Activated CD4-positive, alpha-beta T cell treated with anti-CD3 and anti-CD28 coated beads for 48 hours (primary cell): Measurements from ENCODE around the gene PITX3.
"Not testable (repeated sequence)": the region's sequence is repeated elsewhere in the genome, so short reads cannot be mapped to it uniquely, and the experiment has no call there.

Experiments used
- DNase-seq: peaks from one replicate; pipeline ENCODE4 v3.0.0-alpha.2; 2020

PITX3 gene

DNA sequence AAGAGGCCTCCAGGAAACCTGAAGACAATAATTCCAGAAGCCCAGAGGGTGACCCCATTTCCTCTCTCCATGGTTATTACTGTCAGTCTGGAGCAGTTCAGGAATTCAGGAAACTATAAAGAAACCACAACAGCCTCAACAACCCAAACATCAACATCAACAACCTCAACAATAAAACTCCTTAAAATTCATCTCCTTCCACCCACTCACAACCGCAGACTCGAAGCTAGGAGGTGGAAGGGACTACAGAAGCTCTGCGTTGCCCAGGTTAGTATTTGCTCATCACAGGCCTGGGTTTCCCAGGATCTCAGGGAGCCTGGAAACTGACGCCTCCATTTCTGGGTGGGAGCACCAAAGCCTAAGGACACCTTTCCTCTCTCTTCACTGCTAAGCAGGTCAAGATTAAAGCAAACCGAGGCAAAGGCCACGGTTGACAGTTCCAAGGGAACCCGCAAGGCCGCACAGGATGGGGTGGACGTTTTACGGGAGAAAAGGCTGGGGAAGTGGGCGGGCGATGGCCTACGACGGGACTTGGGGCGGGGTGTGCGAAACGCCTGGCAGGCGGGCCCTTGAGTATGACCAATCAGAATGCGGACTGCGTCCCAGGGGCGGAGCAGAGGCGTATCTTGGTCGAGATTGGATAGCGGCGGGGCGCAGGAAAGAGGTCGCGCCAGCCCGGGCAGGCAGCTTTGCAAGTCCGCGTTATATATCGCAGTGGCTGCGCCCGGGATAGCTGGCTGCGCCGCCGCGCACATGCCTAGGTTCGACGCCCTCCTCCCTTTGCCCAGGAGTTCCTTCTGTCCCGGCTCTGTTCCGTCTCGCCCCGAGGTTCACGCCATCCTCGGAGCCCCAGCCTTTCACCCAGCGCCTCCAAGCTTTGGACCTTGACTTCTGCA, 15.4 kb downstream of the PITX3 start, which contains the start of gene ELOVL3:
TSS of gene ELOVL3 (plus strand) at position 654 of the 896 bp plus-strand sequence. CDS start 250 bp downstream, outside the sequence.
- peak; percentile 92 for DNase-seq

DNA sequence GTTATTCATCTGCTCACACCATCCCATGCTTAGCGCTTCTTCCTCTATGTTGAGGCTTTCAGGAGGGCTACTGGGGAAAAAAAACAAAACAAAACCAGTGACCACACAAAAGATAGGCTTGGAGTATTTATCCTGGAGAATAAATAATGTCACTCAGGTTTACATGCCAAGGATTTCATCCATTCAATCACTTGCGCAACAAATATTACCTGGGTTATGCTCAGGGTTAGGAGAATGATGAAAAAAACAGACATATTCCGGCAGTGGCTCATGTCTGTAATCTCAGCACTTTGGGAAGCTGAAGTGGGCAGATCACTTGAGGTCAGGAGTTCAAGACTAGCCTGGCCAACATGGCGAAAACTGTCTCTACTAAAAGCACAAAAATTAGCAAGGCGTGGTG, 18.5 kb downstream of the PITX3 start:
- DNase-seq = no peak

DNA sequence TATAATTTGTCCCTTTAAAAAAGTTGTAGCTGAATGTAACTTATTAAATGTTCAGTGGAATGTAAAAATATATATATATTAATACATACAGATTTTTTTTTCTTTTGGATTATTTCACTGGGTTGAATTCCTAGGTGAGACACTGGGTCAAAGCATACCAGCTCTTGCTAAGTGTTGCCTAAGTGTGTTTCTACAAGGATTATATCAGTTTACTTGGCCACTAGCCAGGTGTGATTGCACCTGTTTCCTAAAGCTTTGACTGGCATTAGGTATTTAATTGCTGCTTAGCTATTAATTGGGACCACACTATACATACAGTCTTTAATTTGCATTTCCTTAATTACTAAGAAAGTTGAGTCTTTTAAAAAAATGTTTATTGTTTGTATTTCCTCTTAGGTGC, 20.7 kb downstream of the PITX3 start:
- no peak for DNase-seq

DNA sequence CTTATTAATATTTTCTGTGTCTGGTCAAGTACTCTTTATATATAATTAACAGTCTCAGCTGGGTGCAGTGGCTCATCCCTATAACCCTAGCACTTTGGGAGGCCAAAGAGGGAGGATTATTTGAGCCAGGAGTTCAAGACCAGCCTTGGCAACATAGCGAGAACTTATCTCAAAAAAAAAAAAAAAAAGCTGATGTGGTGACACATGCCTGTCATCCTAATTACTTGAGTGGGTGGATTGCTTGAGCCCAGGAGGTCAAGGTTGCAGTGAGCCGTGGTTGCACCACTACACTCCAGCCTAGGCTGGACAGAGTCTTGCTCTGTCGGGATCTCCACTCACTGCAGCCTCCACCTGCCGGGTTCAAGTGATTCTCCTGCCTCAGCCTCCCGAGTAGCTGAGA, 21.9 kb downstream of the PITX3 start:
- no peak for DNase-seq

DNA sequence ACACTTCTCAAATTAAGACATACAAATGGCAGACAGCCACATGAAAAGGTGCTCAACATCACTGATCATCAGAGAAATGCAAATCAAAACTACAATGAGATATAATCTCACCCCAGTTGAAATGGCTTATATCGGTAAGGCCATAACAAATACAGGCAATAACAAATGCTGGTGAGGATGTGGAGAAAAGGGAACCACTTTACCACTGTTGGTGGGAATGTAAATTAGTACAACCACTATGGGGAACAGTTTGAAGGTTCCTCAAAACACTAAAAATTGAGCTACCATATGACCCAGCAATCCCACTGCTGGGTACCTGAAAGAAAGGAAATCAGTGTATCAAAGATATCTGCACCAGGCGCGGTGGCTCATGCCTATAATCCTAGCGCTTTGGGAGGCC, 27.7 kb downstream of the PITX3 start:
- DNase-seq = not testable (repeated sequence)

DNA sequence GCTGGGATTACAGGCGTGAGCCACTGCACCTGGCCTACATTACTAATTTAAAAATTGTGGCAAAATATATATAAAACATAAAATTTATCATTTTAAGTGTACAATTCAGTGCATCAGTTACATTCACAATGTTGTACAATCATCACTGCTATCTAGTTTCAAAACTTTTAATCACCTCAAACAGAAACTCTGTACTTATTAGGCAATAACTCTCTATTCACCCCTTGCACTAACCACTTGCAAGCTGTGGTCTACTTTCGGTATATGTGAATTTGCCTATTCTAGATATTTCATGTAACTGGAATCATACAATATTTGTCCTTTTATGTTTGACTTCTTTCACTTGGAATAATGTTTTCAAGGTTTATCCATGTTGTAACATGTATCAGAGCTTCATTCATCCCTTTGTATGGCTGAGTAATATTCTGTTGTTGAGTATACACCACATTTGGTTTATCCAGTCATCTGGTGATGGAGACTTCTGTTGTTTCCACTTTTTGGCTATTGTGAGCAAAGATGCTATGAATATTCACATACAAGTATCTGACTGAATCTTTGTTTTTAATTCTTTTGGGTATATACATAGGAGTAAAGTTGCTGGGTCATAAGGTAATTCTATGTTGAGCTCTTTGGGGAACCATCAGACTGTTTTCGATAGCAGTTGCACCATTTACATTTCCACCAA, 29.6 kb downstream of the PITX3 start:
- DNase-seq = no peak

DNA sequence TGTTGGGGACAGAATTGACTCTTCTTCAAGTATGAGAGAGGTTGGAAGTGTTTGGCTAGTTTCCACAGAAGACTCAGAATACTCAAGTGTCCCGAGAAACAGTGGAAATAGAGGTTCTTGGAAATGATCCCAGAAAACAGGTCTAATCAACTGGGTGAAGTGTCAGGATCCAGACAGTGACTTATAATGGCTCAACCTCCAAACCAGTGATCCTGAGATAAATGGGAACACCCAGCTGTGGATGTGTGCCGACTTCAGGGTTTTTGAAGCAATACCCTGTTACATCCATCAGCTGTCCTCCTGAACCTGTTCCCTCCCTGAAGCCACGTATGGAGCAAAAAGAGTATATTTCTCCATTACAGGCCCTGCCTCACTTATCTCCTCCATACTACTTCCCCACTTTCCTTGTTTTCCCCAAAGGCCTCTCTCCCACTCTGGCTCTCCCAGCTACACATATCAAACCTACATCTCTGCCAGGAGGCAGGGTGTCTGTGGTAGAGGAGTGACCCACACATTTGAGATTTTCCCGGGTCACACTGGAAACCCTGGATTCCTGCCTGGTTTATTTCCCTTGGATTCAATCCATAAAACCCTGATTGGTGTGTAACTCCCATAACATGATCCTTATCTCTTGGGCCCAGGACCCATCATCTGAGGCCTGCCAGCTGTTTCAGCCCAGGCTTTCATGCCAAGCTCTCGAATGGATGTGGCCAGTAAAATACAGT, 32.8 kb downstream of the PITX3 start:
- DNase-seq = no peak

DNA sequence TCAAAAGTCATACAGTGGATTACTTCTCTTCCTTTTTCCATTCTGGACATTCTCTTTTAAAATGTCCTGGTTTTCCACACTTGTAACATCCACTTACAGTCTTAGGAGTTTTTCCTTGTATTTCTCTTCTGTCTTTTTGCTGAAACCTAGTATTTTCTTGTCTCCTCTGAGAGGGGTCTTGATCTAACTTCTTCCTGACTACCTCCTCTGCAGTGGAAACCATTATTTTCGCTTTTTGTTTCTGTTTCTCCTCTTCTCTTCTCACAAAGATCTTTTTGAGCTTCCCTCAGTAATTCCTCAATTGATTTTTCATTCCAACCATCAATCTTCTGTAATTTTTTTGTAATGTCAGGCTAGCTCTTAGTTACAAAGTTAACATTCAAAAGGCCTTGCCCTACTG, 38.9 kb downstream of the PITX3 start:
- DNase-seq = no peak

DNA sequence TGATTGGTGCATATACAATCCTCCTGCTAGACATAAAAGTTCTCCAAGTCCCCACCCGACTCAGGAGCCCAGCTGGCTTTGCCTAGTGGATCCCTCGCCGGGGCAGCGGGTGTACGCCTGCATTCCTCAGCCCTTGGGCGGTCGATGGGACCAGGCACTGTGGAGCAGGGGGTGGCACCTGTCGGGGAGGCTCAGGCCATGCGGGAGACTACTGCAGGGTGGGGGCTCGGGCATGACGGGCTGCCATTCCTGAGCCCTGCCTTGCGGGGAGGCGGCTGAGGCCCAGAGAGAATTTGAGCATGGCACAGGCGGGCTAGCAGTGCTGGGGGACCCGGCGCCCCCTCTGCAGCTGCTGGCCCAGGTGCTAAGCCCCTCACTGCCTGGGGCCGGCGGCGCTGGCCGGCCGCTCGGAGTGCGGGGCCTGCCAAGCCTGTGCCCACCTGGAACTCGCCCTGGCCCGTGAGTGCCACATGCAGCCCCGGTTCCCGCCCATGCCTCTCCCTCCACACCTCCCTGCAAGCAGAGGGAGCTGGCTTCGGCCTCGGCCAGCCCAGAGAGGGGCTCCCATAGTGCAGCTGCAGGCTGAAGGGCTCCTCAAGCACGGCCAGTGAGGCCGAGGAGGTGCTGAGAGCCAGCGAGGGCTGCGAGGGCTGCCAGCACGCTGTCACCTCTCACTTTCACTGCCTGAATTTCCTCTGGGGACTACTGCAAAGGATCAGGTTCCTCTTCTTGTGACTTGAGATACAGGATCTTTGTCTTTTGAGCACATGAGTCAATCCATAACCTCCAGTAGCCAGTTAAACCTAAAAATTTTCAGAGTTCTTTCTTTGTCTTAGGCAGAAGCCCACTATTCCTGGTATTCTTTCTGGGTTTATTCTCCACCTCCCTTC, 40.3 kb downstream of the PITX3 start:
- no peak for DNase-seq

DNA sequence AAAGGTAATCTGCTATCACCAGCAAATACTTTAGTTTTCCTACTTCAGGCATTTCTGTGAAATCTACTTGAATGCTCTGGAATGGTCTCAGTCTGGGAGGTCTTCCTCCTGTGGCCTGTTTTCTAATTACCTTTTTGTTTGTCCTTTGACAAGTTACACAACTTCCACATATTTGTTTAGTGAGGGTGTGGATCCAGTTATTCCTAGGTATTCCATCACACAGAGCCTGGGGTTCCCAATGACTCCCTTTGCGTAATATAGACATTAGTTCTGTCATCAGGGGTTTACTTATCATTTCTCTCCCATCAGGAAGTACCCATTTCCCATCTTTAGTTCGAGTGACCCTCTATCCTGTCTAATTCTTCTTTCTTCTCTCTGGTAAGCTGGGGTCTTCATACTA, 43.3 kb downstream of the PITX3 start:
- no peak for DNase-seq

DNA sequence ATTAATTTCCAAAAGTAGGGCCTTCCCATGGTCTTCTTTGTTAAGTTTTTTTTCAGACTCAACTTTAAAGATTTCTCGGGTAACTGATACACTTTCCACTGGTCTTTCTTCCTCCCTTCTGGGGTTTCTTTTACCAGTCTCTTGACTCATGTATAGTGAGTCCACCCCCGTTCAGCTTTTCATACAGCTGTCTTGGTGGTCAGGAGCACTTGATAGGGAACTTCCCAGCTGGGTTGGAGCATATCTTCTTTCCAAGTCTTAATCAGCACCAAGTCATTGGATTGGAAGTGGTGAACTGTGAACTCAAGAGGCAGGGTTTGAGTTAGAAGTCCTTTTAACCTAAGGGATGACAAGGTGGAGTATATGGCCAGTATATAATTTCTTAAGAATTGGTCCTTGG, 44.4 kb downstream of the PITX3 start:
- DNase-seq = peak; percentile 45

DNA sequence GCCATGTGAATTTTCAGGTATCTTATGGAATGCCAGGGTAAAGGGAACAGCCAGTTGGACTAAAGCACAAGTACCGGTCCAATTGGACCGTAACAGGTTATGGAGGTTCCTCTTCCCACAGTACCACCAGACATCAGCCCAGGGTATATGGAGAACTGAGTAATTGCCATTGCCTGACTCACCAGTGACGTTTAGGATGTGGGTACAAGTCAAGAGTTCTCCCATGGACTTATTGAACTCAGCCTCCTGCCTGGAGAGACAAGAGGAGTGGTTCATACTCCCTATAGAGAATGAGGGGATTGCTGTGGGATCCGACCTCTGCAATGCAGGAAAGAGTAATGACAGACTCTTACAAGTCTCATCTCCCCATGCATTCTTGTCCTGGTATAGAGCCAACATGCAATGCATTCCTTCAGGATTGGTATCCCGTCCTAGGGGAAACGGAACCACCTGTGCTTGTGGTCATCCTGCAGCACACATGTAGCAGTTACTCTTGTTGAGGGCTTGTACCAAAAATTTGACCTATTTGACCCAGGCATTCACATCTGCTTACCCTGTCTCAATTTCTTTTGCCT, 45.9 kb downstream of the PITX3 start:
- no peak for DNase-seq

DNA sequence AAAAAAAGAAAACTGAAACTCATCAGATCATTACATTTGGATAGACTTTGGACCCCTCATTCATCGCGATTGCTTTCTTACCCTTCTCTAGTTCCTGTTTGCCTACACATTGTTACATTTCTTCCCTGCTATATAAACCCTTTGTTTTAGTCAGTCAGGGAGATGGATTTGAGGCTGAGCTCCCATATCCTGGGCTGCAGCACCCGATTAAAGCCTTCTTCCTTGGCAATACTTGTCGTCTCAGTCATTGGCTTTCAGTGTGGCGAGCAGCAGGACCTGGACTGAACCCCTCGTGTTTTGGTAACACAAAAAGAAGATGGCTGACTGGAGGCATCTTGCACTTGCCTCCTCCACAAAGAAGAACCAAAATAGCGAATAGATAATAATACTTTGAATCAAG, 49.4 kb downstream of the PITX3 start:
- DNase-seq = no peak

DNA sequence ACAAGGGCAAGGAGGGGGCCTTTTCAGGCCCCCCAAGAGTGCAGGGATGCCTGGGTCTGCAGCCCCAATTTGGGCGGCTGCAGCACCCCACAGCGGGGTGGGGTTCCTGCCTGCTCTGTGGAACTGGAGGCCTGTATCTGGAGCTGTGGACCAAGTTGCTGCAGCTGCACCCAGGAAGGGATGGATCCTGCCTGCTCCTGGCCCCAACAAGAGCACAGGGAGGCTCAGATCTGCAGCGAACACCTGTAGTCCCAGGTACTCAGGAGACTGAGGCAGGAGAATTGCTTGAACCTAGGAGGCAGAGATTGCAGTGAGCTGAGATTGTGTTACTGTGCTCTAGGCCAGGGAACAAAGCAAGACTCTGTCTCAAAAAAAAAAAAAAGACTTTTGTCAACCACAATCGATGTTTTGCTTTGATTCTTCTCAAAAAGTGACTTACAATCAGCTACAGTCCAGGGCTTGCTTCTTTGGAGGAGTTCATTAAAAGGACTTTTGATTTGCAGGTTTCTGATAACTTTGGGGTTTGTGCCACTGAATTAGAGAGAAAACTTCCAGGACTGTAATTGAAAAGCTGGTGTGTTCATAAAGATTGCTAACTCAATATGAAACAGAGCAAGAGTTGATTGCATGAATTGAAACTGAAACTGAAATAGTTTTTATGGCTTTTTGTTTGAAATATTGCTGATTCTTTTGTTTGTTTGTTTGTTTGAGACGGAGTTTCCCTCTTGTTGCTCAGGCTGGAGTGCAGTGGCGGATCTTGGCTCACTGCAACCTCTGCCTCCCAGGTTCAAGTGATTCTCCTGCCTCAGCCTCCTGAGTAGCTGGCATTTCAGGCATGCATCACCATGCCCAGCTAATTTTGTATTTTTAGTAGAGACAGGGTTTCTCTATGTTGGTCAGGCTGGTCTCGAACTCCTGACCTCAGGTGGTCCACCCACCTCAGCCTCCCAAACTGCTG, 52.1 kb downstream of the PITX3 start:
- DNase-seq = peak; percentile 13

DNA sequence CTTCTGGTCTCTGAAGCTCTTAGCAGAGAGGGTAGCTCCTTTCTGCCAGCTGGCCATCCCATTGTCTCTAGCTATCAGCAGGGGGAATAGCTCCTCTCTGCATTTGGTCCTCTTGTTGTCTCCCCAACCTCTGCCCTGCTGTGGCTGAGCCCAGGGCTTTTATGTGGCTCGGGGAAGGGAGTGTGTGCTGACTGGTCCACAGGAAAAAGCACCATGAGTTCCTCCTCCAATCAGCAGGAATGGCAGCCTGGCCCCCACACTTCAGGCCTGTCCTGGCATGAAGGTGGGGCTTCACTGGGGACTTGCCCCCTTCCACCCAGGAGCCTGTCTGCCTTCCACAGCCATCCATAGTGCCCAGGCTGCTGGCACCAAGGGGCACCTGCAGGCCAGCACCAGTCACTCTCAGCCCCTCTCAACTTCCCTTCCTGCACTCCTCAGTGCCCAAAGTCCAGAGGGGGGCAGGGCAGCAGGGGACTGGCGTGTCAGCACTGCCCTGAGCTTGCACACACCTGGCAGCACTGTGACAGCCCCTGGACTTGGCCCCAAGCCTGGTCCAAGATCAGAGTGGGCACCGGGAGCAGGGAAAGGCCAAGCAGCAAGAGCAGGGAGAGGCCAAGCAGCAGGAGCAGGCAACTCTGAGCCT, 52.9 kb downstream of the PITX3 start:
- DNase-seq = no peak

DNA sequence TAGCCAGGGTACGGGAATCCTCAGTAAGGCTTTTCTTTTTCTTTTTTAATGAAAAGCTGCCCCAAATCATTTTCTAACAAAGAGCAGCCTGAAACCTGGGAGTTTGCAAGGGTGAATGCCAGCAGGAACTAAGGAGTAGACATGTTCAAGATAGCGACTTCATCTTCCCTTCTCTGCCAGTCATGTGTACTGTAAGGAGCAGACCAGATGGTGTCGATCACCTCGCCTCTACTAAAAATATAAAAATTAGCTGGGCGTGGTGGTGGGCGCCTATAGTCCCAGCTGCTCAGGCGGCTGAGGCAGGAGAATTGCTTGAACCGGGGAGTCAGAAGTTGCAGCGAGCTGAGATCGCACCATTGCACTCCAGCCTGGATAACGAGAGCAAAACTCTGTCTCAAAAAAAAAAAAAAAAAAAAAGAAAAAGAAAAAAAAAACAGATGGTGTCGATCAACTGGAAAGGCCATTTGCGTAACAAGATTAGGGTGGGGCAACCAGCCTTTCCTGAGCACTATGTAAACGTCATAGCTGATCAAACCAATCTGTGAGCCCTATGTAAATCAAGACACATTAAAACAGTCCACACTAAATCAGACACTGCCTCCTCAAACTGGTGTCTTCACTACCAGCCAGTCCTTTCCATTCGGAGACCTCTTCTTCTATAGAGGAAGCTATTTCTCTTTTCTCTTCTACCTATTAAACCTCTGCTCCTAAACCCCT, 55.3 kb downstream of the PITX3 start:
- no peak for DNase-seq

DNA sequence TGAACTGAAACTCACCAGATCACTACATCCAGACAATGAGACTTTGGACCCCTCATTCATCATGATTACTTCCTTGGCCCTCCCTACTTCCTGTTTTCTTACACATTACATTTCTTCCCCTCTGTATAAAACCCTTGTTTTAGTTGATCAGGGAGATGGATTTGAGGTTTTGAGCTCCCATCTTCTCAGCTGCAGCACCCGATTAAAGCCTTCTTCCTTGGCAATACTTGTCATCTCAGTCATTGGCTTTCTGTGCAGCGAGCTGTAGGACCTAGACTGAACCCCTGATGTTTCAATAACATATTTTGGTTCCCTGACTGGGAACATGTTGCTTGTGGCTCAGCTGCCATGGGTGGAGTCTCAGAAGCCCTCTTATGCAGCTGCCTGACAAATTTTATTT, 56.0 kb downstream of the PITX3 start:
- no peak for DNase-seq

DNA sequence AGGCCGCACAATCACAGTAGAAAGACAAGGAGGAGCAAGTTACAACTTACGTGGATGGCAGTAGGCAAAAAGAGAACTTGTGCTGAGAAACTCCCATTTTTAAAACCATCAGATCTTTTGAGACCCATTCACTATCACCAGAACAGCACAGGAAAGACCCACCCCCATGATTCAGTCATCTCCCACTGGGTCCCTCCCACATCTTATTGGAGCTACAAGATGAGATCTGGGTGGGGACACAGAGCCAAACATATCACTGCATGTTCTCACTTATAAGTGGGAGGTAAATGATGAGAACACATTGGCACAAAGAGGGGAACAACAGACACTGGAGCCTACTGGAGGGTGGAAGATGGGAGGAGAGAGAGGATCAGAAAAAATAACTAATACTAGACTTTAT, 56.7 kb downstream of the PITX3 start:
- no peak for DNase-seq
